ENCODE results near the gene USP48.
"Not testable (repeated sequence)": the region's sequence is repeated elsewhere in the genome, so short reads cannot be mapped to it uniquely, and the experiment has no call there.

Gene USP48

DNA sequence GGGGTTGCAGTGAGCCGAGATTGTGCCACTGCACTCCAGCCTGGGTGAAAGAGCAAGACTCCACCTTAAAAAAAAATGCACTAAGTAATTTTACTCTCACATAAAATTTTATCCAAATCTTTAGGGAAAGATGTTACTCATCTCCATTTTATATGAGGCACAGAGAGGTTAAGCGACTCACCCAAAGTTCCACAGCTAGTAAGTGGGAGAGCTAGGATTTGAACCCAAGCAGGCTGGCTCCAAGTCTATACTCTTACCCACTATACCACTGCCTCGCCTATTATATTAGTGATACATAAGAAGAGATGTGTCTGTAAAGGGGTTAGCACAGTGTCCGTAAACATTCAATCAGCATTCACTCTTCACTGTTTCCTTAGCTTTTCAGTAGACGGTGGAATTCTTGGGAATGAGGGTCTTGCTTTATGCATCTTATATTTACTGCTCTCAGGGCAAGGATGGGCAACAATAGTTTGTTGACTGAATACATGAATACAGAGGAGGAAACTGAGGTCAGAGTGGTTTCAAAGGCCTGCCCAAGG is 44.3 kb upstream of the USP48 start:
- TF ChIP-seq, protein P1, sequence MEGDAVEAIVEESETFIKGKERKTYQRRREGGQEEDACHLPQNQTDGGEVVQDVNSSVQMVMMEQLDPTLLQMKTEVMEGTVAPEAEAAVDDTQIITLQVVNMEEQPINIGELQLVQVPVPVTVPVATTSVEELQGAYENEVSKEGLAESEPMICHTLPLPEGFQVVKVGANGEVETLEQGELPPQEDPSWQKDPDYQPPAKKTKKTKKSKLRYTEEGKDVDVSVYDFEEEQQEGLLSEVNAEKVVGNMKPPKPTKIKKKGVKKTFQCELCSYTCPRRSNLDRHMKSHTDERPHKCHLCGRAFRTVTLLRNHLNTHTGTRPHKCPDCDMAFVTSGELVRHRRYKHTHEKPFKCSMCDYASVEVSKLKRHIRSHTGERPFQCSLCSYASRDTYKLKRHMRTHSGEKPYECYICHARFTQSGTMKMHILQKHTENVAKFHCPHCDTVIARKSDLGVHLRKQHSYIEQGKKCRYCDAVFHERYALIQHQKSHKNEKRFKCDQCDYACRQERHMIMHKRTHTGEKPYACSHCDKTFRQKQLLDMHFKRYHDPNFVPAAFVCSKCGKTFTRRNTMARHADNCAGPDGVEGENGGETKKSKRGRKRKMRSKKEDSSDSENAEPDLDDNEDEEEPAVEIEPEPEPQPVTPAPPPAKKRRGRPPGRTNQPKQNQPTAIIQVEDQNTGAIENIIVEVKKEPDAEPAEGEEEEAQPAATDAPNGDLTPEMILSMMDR (IDR thresholded peaks at IDR 0.05; ENCODE audit: extremely low read depth, missing control alignments) = no peak

DNA sequence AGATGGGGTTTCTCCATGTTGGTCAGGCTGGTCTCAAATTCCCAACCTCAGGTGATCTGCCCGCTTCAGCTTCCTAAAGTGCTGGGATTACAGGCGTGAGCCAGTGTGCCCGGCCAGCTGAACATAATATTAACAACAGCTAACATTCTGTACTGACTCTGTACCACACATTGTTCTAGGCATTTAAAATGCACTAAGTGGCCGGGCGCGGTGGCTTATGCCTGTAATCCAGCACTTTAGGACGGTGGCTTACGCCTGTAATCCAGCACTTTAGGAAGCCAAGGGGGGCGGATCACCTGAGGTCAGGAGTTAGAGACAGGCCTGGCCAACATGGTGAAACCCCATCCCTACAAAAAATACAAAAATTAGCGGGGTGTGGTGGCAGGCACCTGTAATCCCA is 43.7 kb upstream of the USP48 start:
- DNase-seq (ENCODE audit: low spot score) = not testable (repeated sequence)

More for the DNA sequence above, 44.3 kb upstream of the USP48 start:
- DNase-seq (ENCODE audit: low spot score) = no peak

- TF ChIP-seq, protein P1 (IDR thresholded peaks at IDR 0.05; ENCODE audit: extremely low read depth, missing control alignments) = no peak
- DNase-seq (ENCODE audit: low spot score) = no peak
Observed at GRCh38 chr1:21825393-21825792, 42.4 kb upstream of the USP48 start.

GRCh38 chr1:21824926-21825325 is 42.0 kb upstream of the USP48 start:
- TF ChIP-seq, protein P1 (IDR thresholded peaks at IDR 0.05; ENCODE audit: extremely low read depth, missing control alignments) = no peak
- DNase-seq (ENCODE audit: low spot score) = no peak

DNA sequence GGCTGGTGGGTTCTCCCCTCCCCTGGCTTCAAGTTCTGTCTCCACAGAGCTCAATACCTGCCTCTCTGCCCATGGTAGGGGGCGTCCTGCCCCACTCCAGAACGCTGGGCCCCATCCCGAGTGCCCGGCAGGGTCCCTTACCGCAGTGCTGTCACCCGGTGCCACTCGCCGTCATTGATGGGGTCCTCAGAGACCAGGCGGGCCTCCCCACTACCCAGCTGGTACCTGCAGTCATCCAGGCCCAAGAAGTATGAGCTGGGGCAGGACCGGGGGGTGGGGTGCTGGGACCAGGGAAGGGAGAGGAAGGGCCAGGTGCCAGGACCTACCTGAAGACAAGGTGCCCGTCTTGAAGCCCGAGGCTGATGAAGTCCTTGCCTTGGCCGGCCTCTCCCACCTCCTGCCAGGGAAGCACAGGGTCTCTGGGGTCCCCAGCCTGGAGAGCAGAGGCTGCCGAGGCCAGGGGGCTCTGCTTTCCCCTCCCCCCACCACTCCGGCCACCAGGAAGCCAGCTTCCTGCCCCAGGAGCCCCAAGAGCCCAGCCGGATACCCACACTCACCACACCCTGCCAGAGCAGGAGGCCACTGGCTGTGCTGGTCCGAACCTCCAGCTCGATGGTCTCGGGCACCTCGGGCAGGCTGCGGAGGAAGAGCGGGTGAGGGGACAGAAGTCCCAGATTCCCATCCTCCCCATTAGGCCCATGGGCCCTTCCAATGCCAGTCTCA is 41.2 kb upstream of the USP48 start:
- DNase-seq (ENCODE audit: low spot score) = no peak
- TF ChIP-seq, protein P1 (IDR thresholded peaks at IDR 0.05; ENCODE audit: extremely low read depth, missing control alignments) = no peak

DNA sequence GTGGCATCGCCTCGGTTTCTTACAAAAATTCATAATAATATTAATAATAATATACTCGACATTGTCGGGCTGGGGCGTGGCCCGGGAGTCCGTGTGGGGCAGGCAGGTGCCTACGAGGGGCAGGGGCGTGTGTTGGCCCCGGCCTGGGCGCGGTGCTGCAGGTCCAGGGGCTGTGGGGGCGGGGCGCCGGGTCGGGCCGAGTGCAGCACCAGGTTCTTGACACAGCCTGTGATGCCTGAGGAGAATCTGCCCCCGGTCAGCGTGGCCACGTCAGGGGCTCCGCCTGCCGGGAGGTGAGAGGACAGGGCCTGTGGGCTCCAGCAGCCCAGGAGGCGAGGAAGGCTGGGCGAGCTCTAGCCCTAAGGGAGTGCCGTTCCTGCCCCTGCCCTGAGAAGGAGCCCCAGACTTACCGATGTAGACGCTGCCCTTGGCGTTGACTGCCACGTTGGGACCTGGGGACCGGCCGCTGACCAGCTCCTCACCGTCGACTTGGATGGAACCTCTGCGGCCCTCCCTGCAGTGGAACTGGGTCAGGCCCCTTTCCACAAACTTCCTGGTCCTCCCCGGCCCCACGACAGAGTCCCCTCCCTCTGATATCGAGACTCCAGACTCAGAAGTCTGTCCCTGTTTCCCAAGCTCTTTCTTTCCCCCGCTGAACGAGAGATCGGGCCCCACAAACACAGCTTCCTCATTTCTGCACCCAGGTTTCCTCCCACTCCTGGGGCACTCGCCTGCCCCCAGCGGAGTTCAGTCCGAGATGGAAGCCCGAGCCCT is 40.4 kb upstream of the USP48 start:
- DNase-seq (ENCODE audit: low spot score) = no peak
- TF ChIP-seq, protein P1 (IDR thresholded peaks at IDR 0.05; ENCODE audit: extremely low read depth, missing control alignments) = no peak

- TF ChIP-seq, protein P1 (IDR thresholded peaks at IDR 0.05; ENCODE audit: extremely low read depth, missing control alignments) = no peak
- DNase-seq (ENCODE audit: low spot score) = no peak
Observed at GRCh38 chr1:21822349-21822748, 39.4 kb upstream of the USP48 start.

All from GM20000 (cell line).